Cardiac fibroblast (primary cell): ENCODE measurements around the gene RNU6-9.

ENCODE experiments used
- DNase-seq, 2 donors: peaks; one replicate each; pipeline versions ENCODE4 v3.0.0 to v3.0.0-alpha.2; 2010; ENCODE audit warnings: low read depth in 2 of 2
- H3K4me3 ChIP-seq, 2 donors: replicated peaks in 1 of 2; 1 replicate in 1 of 2; 2 replicates in 1 of 2; pipeline ENCODE4 v1.5.1; 2011; ENCODE audit warnings: low read depth in 2 of 2, low read length in 2 of 2, mild to moderate bottlenecking in 2 of 2, moderate library complexity in 1 of 2
- CTCF ChIP-seq: IDR thresholded peaks from one replicate; pipeline ENCODE4 v1.5.1; 2011; ENCODE audit warnings: low read depth, mild to moderate bottlenecking, low read length, inconsistent platforms

Gene RNU6-9

DNA sequence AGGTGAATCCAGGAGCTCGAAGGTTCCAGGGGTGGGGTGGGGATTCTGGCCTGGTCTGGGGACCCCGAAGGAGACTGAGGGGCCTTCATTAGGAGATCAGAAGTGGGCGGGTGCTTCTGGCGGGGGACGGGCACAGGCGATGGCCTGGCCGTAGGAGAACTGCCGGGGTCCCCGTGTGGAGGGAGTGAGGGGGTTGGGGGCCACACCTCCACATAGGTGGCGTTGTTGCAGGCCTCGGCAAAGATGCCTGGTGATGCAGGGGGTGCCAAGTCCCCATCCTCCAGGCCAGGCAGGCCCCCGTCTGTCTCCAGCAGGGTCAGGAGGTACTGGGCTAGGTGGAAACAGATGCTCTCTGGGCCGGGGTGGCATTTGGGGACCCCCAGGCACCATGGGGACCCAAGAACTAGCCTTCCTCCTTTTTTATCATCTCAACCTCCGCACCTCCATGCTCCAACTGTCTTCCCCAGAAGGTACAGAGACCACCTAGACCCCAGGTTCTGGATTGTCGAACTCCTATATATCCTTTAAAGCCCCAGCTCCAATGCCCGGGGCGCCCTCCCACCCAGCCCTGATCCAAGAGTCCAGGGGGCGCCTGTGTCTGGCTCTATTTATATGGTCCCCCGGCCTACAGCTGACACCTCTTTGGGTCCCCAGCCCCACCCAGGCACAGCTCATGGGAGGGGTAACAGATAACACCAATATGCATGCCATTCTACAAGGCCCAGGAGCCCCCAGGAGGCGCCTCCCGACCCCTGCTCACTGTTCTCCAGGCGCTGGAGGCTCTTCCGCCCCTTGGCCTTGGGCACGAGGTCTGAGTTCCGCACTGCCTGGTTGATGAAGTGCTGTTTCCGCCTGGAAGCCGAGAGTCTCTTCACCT lies 8.2 kb downstream of the RNU6-9 start:
- no peak for TF ChIP-seq CTCF
- DNase-seq: no peak
- H3K4me3 ChIP-seq: no peak overlapping the region

GRCh38 chr19:902093-902370 lies 8.7 kb downstream of the RNU6-9 start:
- DNase-seq: no peak
- TF ChIP-seq CTCF: no peak
- H3K4me3 ChIP-seq: no peak overlapping the region

GRCh38 chr19:902446-903226 lies 9.4 kb downstream of the RNU6-9 start:
- no peak for TF ChIP-seq CTCF
- DNase-seq: no peak
- H3K4me3 ChIP-seq: no peak overlapping the region

- no peak for TF ChIP-seq CTCF
- H3K4me3 ChIP-seq: no peak overlapping the region
- DNase-seq: no peak
Measured at GRCh38 chr19:903266-903797, 10.0 kb downstream of the RNU6-9 start.

- no peak for TF ChIP-seq CTCF
- no peak for DNase-seq
- no peak overlapping the region for H3K4me3 ChIP-seq
Measured at GRCh38 chr19:904545-904944, 11.3 kb downstream of the RNU6-9 start.

GRCh38 chr19:906480-906879 lies 13.2 kb downstream of the RNU6-9 start:
- H3K4me3 ChIP-seq: no peak overlapping the region
- TF ChIP-seq CTCF: no peak
- no peak for DNase-seq
